Left cardiac atrium (tissue), 4 donors: ENCODE results near the gene PHF23. TPM values are rescaled to one million over a fixed set of nuclear protein-coding genes. Genes with fewer than 3 reads are reported as not detected.

Experiments used
- ATAC-seq, 2 donors: fragments of 200-7000 bp; cut with Tn5 transposase; one replicate each; pipeline ENCODE4 v1.9.1; 2020; ENCODE audit warnings: mild to moderate bottlenecking in 2 of 2, moderate library complexity in 2 of 2
- DNase-seq: peaks from one replicate; pipeline ENCODE4 v3.0.0-alpha.2; 2020
- intact Hi-C, 2 donors: fragments of 100-400 bp; cut with DNase I; formaldehyde crosslinking; loops; one replicate each; pipeline versions ENCODE4 v1.14.1 to v1.15.1; 2022 to 2023
- total RNA-seq, 2 donors: library from RNA; stranded (reverse); fragmentation: NEBNext Ultra II Directional; extraction: Animal tissue kit (Norgen Biotek cat#: 25700); gene quantifications; one replicate each; pipeline ENCODE4 v1.2.1, GENCODE V29; 2021
- donor health status: DM: no; HTN: yes; CAD: no.
- donor health status: DM: no; HTN: yes; CAD: no; lungs with severe emphysema.
- donor health status: DM: yes; HTN: yes; CAD: no.
- donor health status: Dilated cardiomyopathy.

PHF23 gene
- total RNA-seq, 2 donors from 2014 or later = 18.5 to 27.5 TPM

- peak; percentile 99 for DNase-seq
- intact Hi-C loops = no loop called here
Observed at GRCh38 chr17:7214300-7215135, 24.7 kb downstream of the PHF23 start.

DNA sequence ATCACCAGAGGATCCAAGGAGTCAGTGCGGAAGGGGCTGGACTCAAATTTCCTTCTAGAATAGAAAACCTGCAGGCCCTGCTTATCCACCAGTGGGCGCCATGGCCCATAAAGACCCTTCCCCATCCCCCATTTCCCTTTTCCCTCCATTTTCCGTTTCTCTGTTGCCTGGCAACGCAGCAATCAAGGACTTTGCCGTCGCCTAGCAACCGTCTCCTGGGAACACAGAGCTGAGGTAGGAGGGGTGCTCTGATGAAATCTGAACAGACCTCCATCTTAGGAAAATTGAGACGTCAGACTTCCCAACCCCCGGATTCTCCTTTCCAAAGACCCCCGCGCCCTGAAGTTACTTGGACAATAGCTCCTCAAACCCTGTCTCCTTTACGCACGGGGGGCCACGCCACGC, 25.4 kb downstream of the PHF23 start:
- intact Hi-C loops = no loop called here
- DNase-seq (peak; percentile 81), ATAC-seq (no peak)

More at GRCh38 chr17:7214300-7215135, 24.7 kb downstream of the PHF23 start:
- peak; percentile 91 for ATAC-seq

- no peak for DNase-seq
- no peak for ATAC-seq
- intact Hi-C loops = no loop called here
Observed at GRCh38 chr17:7211491-7212273, 27.6 kb downstream of the PHF23 start.

DNA sequence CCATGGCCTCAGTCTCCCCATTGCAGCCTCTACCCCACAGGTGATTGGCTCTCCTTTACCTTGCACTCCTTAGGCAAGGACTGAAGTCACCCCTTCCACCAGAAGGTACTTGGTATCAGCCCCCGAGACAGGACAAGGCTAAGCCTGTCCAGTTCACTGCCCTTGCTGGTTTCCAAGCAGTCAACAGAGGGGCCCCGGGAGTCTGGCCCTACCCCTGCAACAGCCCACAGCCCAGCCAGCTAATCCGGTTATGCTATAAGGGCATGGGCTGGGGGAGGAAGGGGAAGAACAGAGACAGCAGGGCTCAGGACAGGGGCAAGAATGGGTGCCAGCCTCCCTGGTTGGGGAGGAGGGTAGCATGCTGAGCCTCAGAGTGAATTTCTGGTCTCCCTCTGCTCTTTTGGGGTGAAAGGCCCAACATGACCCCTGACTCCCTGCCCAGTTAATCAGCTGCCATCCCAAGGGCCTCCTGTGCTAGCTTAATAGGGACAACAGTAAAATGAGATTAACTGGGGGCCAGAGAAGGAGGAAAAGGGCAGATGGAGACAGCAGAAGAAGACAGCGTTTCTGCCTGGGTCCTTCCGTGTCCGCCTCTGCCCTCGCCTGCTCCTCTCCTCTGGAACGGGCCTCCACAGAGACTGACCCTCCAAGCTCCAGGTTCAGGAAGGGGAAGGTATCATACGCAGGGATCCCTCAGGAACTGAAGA, 30.4 kb downstream of the PHF23 start:
- intact Hi-C loops = no loop called here
- ATAC-seq (no peak), DNase-seq (no peak)

- DNase-seq (no peak), ATAC-seq (no peak)
- intact Hi-C loops = no loop called here
Observed at GRCh38 chr17:7208027-7208571, 31.2 kb downstream of the PHF23 start.

DNA sequence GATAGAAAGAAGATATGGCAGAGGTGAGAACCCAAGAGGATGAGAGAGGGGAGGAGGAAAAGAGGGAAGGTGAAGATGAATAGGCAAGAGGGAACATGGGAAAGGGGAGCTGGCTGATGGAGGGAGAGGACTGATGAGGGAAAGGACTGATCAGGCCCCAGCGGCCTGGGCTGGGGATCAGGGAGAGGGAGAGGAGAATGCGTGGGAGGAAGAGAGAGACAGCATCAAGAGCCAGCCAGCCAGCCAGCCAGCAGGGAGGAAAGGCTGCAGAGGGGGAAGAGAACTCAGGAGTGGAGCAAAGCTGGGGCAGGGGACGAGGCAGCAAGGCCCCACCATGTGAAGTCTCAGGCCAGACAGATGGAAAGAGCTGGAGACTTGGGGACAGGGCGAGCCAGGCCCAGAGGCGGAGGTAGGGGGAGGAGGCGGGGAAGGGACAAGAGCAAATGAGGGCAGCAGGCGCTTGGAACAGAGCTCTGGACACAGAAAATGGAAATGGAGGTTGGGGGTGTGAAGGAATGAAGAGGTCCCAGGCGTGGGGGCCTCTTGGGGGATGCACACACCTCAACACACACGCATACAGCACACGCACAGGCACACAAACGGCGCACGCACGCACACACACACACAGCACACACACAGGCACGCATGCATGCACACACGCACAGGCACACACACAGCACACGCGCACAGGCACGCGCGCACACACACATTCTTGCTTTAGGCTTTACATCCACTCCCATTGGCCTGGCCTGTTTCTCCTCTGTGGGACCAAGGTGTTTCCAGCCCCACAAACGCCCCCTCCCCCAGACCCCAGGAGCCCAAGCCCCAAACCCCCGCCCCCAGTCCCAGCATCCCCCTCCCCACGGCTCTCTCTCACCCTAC, 31.9 kb downstream of the PHF23 start:
- intact Hi-C loops = no loop called here
- DNase-seq = no peak
- ATAC-seq = peak in 1 of 2 donors; percentile 6

GRCh38 chr17:7205561-7205960, 33.7 kb downstream of the PHF23 start:
- ATAC-seq (no peak), DNase-seq (no peak)
- intact Hi-C loops = no loop called here

GRCh38 chr17:7204828-7205461, 34.3 kb downstream of the PHF23 start:
- DNase-seq = peak; percentile 92
- intact Hi-C loops = no loop called here
- peak; percentile 90 to 91 for ATAC-seq

DNA sequence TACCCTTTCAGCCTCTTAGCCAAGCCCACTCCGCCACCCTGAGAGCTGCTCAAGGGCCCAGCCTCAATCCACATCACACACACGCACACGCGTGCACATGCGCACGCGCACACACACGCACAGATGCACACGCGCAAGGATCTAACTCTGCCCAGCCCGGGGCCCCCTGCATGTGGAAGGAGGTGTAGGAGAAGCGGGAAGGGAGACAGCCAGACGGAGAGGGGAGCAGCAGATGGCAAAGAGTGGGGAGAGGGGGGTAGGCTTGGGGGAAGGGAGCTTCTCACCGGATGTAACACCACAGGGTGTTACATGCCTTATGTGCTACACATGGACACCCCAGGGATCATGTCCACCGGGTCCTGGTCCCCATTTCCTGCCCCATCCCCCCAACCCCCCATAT, 34.9 kb downstream of the PHF23 start:
- intact Hi-C loops = no loop called here
- ATAC-seq = peak in 1 of 2 donors; percentile 2
- DNase-seq = no peak

GRCh38 chr17:7203391-7203790, 35.9 kb downstream of the PHF23 start:
- intact Hi-C loops = no loop called here
- DNase-seq = no peak
- no peak for ATAC-seq

DNA sequence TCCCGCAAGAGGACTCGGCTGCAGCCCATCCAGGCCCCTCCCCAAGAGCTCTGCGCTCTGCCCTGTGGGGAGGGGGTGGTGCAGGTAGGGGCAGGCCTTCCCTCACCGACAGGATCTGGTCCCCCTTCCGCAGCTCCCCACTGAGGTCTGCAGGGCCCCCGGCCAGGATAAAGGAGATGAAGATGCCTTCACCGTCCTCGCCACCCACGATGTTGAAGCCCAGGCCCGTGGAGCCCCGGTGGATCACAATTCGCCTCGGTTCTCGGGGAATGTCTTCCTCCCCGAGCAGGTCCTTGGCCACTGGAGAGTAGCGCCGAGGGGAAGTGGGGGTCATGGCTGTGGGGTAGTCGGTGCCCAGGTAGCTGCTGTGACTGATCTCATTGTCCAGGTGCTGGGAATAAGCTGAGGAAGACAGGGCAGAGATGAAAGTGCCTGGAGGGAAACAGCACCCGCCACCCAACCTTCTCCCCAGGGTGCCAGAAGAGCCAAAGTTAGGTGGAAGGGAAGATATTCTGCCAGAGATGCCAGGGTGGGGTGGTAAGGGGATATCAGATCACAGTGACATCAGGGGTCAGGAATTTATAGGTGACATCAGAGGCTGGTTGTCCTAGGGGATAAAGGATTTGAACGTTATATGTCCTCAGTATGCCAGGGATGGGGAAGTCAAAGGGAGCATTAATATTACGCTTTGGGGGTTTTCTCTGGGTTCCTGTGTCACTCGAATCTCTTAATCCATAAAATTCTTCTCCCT, 42.4 kb downstream of the PHF23 start:
- ATAC-seq = no peak
- intact Hi-C loops = no loop called here
- DNase-seq = no peak

- DNase-seq (no peak), ATAC-seq (no peak)
- intact Hi-C loops = no loop called here
Observed at GRCh38 chr17:7195971-7196370, 43.3 kb downstream of the PHF23 start.

DNA sequence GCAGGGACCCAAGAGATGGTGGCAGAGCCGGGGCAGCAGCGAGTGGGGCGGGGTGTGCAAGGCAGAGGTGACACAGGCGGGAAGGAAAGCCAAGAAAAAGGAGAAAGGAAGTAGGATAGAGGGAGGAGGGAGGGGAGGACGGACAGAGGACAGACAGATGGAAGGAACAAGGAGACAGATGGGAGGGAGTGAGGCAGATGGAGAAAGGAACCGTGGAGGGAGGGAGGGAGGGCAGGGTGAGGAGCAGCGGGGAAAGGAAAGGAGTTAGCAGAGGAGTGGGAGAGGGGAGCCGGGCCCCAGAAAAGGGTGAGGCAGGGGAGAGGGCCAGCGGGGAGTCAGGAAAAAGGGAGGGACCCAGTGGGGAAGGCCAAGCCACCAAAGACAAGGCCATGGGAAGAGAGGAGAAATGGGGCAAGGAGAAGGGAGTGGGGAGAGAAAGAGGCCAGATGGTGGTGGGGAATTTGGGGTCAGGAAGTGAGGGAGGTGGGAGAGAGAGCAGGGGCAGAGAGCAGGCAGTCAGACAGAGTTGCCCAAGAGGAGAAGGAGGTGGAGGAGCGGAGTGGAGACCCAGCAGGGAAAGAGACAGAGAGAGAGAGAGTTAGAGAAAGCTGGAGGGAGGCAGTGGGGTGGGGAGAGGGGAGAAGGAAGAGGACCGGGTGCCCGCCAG, 46.9 kb downstream of the PHF23 start:
- no peak for DNase-seq
- intact Hi-C loops = no loop called here

GRCh38 chr17:7191571-7192270, 47.5 kb downstream of the PHF23 start:
- ATAC-seq (peak; percentile 77 to 84), DNase-seq (no peak)
- intact Hi-C loops = no loop called here

More for the DNA sequence above, 46.9 kb downstream of the PHF23 start:
- no peak for ATAC-seq

DNA sequence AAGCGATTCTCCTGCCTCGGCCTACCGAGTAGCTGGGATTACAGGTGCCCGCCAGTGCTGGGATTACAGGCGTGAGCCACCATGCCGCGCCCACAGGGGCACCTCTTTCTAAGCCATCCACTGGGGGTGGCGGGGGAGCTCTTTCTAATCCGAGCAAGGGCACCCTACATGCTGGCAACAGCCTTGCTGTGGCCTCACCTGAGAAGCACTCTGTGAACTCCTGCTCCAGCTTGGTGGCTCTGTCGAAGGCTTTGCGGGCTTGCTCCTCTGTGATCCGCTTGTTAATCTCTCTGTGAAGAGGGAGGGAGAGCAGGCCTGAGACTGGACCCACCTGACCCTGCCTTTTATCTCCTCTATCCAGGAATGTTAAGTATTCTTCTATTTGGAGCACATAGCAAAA, 48.2 kb downstream of the PHF23 start:
- DNase-seq (no peak), ATAC-seq (no peak)
- intact Hi-C loops = no loop called here

DNA sequence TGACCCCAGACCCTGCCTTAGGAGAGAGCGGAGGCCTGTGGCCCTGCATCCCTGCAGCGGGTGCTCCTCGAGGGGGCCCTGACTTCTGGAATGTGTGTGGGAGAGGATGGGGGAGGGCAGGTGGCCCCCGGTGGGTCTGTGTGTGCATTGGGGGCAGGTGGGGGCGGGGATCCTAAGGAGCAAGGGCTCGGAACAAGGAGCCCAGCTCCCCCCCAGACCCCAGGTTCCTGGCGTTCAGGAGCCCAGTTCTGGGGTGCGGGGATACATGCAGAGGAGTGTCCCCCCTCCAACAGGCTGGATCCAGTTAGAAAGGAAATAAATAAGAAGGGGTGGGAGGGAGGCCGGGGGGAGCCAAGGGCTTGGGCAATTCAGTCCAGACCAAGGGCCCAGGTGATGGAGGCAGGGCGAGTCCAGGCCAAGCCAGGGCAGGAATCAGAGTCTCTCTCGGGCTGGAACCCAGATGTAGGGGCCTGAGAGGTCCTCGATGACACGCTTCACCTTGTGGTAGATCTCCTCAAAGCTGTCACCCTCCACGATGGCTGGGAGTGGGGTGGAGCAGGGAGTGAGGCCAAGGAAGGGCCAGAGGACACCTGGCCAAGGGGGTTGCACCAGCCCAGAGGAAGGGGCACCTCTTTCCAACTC, 48.9 kb downstream of the PHF23 start:
- DNase-seq (no peak), ATAC-seq (no peak)
- intact Hi-C loops = no loop called here
